HepG2 (cell line): ENCODE measurements around the gene PAQR5. TPM values are rescaled to one million over a fixed set of nuclear protein-coding genes. Genes with fewer than 3 reads are reported as not detected.
A peak's percentile ranks its signal among the peaks of the same experiment; 100 is the strongest.

Experiments
- ARNT2 ChIP-seq: sonication (generic); formaldehyde crosslinking; IDR thresholded peaks from 2 replicates; pipeline ENCODE4 v1.8.0; 2022; ENCODE audit warnings: mild to moderate bottlenecking, low read depth, missing genetic modification reagents, moderate library complexity
- ATRX ChIP-seq: sonication (generic); formaldehyde crosslinking; IDR thresholded peaks from 2 replicates; pipeline ENCODE4 v1.4.0; 2020; ENCODE audit warnings: missing genetic modification reagents, borderline replicate concordance
- BORCS8-MEF2B ChIP-seq: sonication (generic); formaldehyde crosslinking; IDR thresholded peaks from 2 replicates; pipeline ENCODE4 v1.8.0; 2022; ENCODE audit warnings: mild to moderate bottlenecking, missing genetic modification reagents
- ELF3 ChIP-seq: IDR thresholded peaks from 2 replicates; pipeline ENCODE4 v1.6.1; 2016; ENCODE audit warnings: missing genetic modification reagents, missing compliant biosample characterization
- HOXD1 ChIP-seq: sonication (generic); formaldehyde crosslinking; IDR thresholded peaks from 2 replicates; pipeline ENCODE4 v1.5.0; 2020; ENCODE audit warnings: missing genetic modification reagents
- KLF9 ChIP-seq: IDR thresholded peaks from 2 replicates; pipeline ENCODE4 v1.6.1; 2016; ENCODE audit warnings: low read depth
- NBN ChIP-seq: fragments of 450-650 bp; conservative IDR thresholded peaks from 2 replicates; pipeline ENCODE4 v1.6.1; 2017
- PHB2 ChIP-seq: fragments of 450-650 bp; IDR thresholded peaks from 2 replicates; pipeline ENCODE4 v1.6.1; 2018; ENCODE audit not compliant: partially characterized antibody
- RARG ChIP-seq: sonication (generic); formaldehyde crosslinking; IDR thresholded peaks from 2 replicates; pipeline ENCODE4 v1.4.0; 2020; ENCODE audit warnings: low read depth, mild to moderate bottlenecking, missing genetic modification reagents
- ZBTB7A ChIP-seq: sonication (generic); formaldehyde crosslinking; IDR thresholded peaks from 2 replicates; pipeline ENCODE4 v1.8.0; 2022; ENCODE audit warnings: mild to moderate bottlenecking, missing genetic modification reagents
- ZNF34 ChIP-seq: sonication (generic); formaldehyde crosslinking; IDR thresholded peaks from 2 replicates; pipeline ENCODE4 v1.4.0; 2020; ENCODE audit warnings: mild to moderate bottlenecking, missing genetic modification reagents, borderline replicate concordance
- ZNF557 ChIP-seq: sonication (generic); formaldehyde crosslinking; IDR thresholded peaks from 2 replicates; pipeline ENCODE4 v1.4.0; 2020; ENCODE audit warnings: missing genetic modification reagents
- ZNF563 ChIP-seq: sonication (generic); formaldehyde crosslinking; IDR thresholded peaks from 2 replicates; pipeline ENCODE4 v1.8.0; 2022; ENCODE audit warnings: mild to moderate bottlenecking, moderate library complexity, missing genetic modification reagents
- ZNF619 ChIP-seq: sonication (generic); formaldehyde crosslinking; IDR thresholded peaks from 2 replicates; pipeline ENCODE4 v1.4.0; 2020; ENCODE audit warnings: mild to moderate bottlenecking, missing genetic modification reagents
- ZNF713 ChIP-seq: sonication (generic); formaldehyde crosslinking; IDR thresholded peaks from 2 replicates; pipeline ENCODE4 v1.4.0; 2020; ENCODE audit warnings: mild to moderate bottlenecking, missing genetic modification reagents
- polyA plus RNA-seq, 8 experiments: library from polyadenylated mRNA; depleted of rRNA in 3 of 8; stranded (reverse) in 7 of 8; unstranded in 1 of 8; fragments of >200 nt; fragmentation: Illumina TruSeq in 4 of 8; extraction: Trizol in 4 of 8; gene quantifications; 2 replicates each; pipeline versions ENCODE4 v1.2.1 to v1.2.3, GENCODE V29; 2011 to 2016; ENCODE audit warnings: low read depth in 4 of 8, missing spikeins in 1 of 8, mixed read lengths in 1 of 8; ENCODE audit not compliant: insufficient read depth in 1 of 8
- total RNA-seq, 5 experiments: library from RNA; depleted of rRNA; stranded (reverse); fragments of >200 nt; fragmentation: Illumina TruSeq; extraction: Trizol; gene quantifications; 2 replicates each; pipeline ENCODE4 v1.2.3, GENCODE V29; 2016; ENCODE audit warnings: low read depth in 1 of 5
- TF ChIP-seq, protein P1 (sequence below): sonication (generic); formaldehyde crosslinking; IDR thresholded peaks from 2 replicates; pipeline ENCODE4 v1.5.0; 2020; ENCODE audit warnings: missing genetic modification reagents, mild to moderate bottlenecking, borderline replicate concordance
- TF ChIP-seq, protein P2 (sequence below): sonication (generic); formaldehyde crosslinking; IDR thresholded peaks from 2 replicates; pipeline ENCODE4 v1.8.0; 2022; ENCODE audit warnings: low read depth, missing genetic modification reagents
- TF ChIP-seq, protein P3 (sequence below): sonication (generic); formaldehyde crosslinking; IDR thresholded peaks from 2 replicates; pipeline ENCODE4 v1.8.0; 2022; ENCODE audit warnings: mild to moderate bottlenecking, missing genetic modification reagents, moderate library complexity
- TF ChIP-seq, protein P4 (sequence below): sonication (generic); formaldehyde crosslinking; IDR thresholded peaks from 2 replicates; pipeline ENCODE4 v1.8.0; 2022; ENCODE audit warnings: mild to moderate bottlenecking, missing genetic modification reagents; ENCODE audit not compliant: insufficient replicate concordance
- TF ChIP-seq, protein P5 (sequence below): sonication (generic); formaldehyde crosslinking; IDR thresholded peaks from 2 replicates; pipeline ENCODE4 v1.8.1; 2023; ENCODE audit warnings: mild to moderate bottlenecking, missing genetic modification reagents, borderline replicate concordance
- TF ChIP-seq, protein P6 (sequence below), 2 experiments: sonication (generic) in 1 of 2; formaldehyde crosslinking in 1 of 2; IDR thresholded peaks; 2 replicates each; pipeline versions ENCODE4 v1.4.0 to v1.6.1; 2016 to 2020; ENCODE audit warnings: borderline replicate concordance in 1 of 2, low read depth in 1 of 2, mild to moderate bottlenecking in 1 of 2, missing genetic modification reagents in 1 of 2

PAQR5 gene
- total and polyA plus RNA-seq, 2 of the 13 experiments (the other 11 are each of a cell fraction or from before 2014, with no cell fraction given), result 0.53 to 1.3 TPM

DNA sequence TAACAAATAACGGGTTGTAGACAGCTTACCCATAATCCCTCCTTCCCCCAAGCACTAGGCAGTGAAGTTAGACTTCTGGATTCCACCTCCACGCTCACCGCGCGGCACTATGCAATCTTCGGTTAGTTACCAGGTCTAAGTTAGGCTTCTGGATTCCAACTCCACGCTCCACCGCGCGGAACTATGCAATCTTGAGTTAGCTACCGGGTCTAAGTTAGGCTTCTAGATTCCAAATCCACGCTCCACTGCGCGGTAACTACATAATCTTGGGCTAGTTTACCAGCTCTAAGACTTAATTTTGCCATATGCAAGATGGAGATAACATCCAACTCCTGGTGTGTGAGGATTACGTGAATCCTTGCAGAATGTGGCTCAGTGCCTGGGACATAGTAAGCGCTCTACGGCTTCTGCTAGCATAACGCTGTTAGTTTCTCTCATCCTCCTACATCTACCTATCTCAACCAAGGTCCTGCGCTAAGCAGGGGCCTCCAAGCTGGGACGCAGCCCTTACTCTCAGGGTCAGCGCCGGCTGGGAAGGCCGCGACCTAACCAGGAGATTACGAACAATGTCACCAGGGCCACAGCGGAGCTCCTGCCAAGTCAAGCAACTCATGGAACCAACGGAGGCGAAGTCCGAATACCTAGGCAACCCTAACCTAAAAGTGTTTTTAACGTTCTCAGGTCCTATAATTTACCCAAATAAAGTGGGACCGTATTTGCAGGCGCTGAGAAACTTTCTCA is 153.4 kb downstream of the PAQR5 start (continued):
- TF ChIP-seq ZNF34 (no peak), ZNF557 (CRISPR knock-in tag) (no peak), ZNF619 (0 out of 2 replicates have a peak, but pooled peaks have one; percentile 2), ELF3 (CRISPR knock-in tag) (no peak; the same call in 1 of the 2 replicates), NBN (no peak), ATRX (CRISPR knock-in tag) (no peak), HOXD1 (CRISPR knock-in tag) (no peak), ZNF713 (CRISPR knock-in tag) (no peak), ZNF563 (CRISPR knock-in tag) (0 out of 2 replicates have a peak, but pooled peaks have one; percentile 13), BORCS8-MEF2B (CRISPR knock-in tag) (peak; percentile 27; the same call in 1 of the 2 replicates), PHB2 (no peak), ZBTB7A (CRISPR knock-in tag) (no peak; the same call in 1 of the 2 replicates), RARG (CRISPR knock-in tag) (no peak; the same call in 1 of the 2 replicates), ARNT2 (CRISPR knock-in tag) (no peak), KLF9 (no peak)
- TF ChIP-seq, protein P1, sequence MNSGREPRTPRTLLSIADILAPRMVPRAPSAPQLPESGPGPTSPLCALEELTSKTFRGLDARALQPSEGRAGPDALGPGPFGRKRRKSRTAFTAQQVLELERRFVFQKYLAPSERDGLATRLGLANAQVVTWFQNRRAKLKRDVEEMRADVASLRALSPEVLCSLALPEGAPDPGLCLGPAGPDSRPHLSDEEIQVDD (CRISPR knock-in tag), result no peak
- TF ChIP-seq, protein P2, sequence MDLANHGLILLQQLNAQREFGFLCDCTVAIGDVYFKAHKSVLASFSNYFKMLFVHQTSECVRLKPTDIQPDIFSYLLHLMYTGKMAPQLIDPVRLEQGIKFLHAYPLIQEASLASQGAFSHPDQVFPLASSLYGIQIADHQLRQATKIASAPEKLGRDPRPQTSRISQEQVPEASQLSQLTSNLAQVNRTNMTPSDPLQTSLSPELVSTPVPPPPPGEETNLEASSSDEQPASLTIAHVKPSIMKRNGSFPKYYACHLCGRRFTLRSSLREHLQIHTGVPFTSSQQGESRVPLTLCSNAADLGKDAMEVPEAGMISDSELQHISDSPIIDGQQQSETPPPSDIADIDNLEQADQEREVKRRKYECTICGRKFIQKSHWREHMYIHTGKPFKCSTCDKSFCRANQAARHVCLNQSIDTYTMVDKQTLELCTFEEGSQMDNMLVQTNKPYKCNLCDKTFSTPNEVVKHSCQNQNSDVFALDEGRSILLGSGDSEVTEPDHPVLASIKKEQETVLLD (CRISPR knock-in tag), result no peak
- TF ChIP-seq, protein P3, sequence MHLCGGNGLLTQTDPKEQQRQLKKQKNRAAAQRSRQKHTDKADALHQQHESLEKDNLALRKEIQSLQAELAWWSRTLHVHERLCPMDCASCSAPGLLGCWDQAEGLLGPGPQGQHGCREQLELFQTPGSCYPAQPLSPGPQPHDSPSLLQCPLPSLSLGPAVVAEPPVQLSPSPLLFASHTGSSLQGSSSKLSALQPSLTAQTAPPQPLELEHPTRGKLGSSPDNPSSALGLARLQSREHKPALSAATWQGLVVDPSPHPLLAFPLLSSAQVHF (CRISPR knock-in tag), result no peak
- TF ChIP-seq, protein P4, sequence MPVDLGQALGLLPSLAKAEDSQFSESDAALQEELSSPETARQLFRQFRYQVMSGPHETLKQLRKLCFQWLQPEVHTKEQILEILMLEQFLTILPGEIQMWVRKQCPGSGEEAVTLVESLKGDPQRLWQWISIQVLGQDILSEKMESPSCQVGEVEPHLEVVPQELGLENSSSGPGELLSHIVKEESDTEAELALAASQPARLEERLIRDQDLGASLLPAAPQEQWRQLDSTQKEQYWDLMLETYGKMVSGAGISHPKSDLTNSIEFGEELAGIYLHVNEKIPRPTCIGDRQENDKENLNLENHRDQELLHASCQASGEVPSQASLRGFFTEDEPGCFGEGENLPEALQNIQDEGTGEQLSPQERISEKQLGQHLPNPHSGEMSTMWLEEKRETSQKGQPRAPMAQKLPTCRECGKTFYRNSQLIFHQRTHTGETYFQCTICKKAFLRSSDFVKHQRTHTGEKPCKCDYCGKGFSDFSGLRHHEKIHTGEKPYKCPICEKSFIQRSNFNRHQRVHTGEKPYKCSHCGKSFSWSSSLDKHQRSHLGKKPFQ (CRISPR knock-in tag), result no peak
- TF ChIP-seq, protein P5, sequence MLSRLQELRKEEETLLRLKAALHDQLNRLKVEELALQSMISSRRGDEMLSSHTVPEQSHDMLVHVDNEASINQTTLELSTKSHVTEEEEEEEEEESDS (CRISPR knock-in tag), result no peak
- TF ChIP-seq, protein P6, sequence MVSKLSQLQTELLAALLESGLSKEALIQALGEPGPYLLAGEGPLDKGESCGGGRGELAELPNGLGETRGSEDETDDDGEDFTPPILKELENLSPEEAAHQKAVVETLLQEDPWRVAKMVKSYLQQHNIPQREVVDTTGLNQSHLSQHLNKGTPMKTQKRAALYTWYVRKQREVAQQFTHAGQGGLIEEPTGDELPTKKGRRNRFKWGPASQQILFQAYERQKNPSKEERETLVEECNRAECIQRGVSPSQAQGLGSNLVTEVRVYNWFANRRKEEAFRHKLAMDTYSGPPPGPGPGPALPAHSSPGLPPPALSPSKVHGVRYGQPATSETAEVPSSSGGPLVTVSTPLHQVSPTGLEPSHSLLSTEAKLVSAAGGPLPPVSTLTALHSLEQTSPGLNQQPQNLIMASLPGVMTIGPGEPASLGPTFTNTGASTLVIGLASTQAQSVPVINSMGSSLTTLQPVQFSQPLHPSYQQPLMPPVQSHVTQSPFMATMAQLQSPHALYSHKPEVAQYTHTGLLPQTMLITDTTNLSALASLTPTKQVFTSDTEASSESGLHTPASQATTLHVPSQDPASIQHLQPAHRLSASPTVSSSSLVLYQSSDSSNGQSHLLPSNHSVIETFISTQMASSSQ (IDR thresholded peaks at IDR 0.05; ENCODE audit: low read depth), result no peak
- TF ChIP-seq, protein P6 (CRISPR knock-in tag; IDR thresholded peaks at IDR 0.05; ENCODE audit: borderline replicate concordance), result peak; percentile 50; the same call in 1 of the 2 replicates
